Activated T-helper 1 cell treated with anti-CD3 and anti-CD28 coated beads, Interleukin-12 subunit alpha, Interleukin-12 subunit beta, Interleukin-2, Interleukin-4 antibody, amounts not matched to agents 30 ng/mL and 10 ng/mL and 1 ng/mL, durations not matched to agents 14 hours and 24 hours and 36 hours (primary cell): ENCODE data around the gene MAML3. TPM values are rescaled to one million over a fixed set of nuclear protein-coding genes. Genes with fewer than 3 reads are reported as not detected.

ENCODE experiments used
- DNase-seq: peaks from one replicate; pipeline ENCODE4 v3.0.0; 2021; ENCODE audit warnings: low spot score
- H3K27ac Mint-ChIP-seq: one replicate; pipeline ENCODE4 v1.8.0; 2021; ENCODE audit warnings: mild to moderate bottlenecking, mixed read lengths
- H3K27me3 Mint-ChIP-seq: one replicate; pipeline ENCODE4 v1.8.0; 2022; ENCODE audit warnings: mild to moderate bottlenecking, moderate library complexity, mixed read lengths; ENCODE audit not compliant: insufficient read depth
- H3K36me3 Mint-ChIP-seq: one replicate; pipeline ENCODE4 v1.8.0; 2021; ENCODE audit warnings: low read depth, mixed read lengths
- H3K4me1 Mint-ChIP-seq: one replicate; pipeline ENCODE4 v1.8.0; 2021; ENCODE audit warnings: low read depth, mixed read lengths
- H3K4me3 Mint-ChIP-seq: one replicate; pipeline ENCODE4 v1.8.0; 2021; ENCODE audit warnings: mild to moderate bottlenecking, moderate library complexity, mixed read lengths
- H3K9me3 Mint-ChIP-seq: one replicate; pipeline ENCODE4 v1.8.0; 2021; ENCODE audit warnings: mixed read lengths
- intact Hi-C: fragments of 100-400 bp; cut with micrococcal nuclease; formaldehyde crosslinking; loops from one replicate; pipeline ENCODE4 v1.15.1; 2024
- total RNA-seq: library from RNA; stranded (reverse); gene quantifications from 2 replicates; pipeline ENCODE4 v1.2.3, GENCODE V29; 2022

MAML3 gene
- total RNA-seq, 1 donor from 2014 or later, result 0.47 TPM

DNA sequence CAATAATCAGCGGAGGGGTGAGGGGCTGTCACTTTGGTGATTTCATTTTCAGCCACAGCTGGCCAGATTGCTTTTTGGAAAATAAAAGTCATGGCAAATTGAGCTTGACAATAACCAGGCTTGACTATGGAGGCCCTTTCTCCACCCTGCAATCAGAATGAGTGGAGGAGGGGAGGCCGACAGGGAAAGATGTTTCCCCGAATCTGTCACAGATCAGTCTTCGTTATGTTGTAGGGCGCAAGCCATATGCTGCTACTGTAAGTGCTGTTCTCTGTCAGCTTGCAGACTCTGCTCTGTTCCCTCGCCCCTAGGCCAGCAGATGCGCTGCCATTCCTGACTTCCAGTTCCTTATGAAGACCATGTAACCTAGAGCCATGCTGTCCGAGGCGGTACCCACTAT lies 374.3 kb downstream of the MAML3 start:
- DNase-seq, result no peak
- Mint-ChIP-seq H3K4me3 (no peak overlapping the region), H3K27ac (no peak overlapping the region), H3K9me3 (no peaks in the 10 kb centered on the region), H3K27me3 (peaks cover 6% of the 10 kb centered on the region), H3K36me3 (no peaks in the 10 kb centered on the region), H3K4me1 (no peaks in the 10 kb centered on the region)
- intact Hi-C loops, result no loop called here

DNA sequence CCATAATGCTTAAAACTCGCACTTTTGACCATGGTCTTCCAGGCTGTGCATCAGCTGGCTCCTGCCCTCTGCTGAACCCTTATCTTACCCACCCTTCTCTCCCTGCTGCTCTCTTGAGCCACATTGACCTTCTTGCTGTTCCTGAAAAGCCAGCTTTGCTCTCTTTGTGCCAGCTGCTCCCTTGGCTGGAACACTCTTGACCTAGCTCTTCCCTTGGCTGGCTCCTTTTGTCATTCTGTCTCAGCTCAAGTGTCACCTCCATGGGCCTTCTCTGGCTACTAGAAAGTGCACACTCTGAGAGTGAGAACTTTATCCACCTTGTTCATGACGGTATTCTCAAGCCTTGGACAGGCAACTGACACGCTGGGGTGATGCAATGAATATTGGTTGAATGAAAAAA lies 376.2 kb downstream of the MAML3 start:
- Mint-ChIP-seq H3K27me3 (peaks cover 8% of the 10 kb centered on the region), H3K4me3 (no peak overlapping the region), H3K9me3 (no peaks in the 10 kb centered on the region), H3K4me1 (no peaks in the 10 kb centered on the region), H3K36me3 (no peaks in the 10 kb centered on the region), H3K27ac (no peak overlapping the region)
- intact Hi-C loops, result no loop called here
- DNase-seq, result no peak

DNA sequence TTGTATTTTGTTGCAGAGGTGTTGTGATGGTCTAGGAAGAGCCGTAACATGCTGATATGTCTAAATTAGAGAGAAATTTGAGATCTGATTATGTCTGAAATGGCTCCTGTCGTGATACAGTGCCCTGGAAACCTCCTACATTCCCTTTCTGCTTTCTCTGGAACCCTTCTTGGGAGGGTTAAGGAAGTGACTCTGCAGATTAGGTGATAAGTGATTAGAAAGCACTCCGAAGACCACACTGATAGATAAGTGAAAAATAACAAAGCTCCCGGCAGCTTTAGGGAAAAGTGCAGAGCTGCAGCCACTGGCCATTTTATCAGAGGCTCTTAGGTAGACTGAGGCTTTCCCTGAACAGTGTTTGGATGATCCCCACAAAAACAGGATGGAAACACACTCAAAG lies 377.7 kb downstream of the MAML3 start:
- H3K4me3 Mint-ChIP-seq, result no peak overlapping the region
- peaks cover 8% of the 10 kb centered on the region for H3K27me3 Mint-ChIP-seq
- H3K4me1 Mint-ChIP-seq, result no peaks in the 10 kb centered on the region
- H3K9me3 Mint-ChIP-seq, result no peaks in the 10 kb centered on the region
- DNase-seq, result no peak
- H3K36me3 Mint-ChIP-seq, result no peaks in the 10 kb centered on the region
- intact Hi-C loops, result no loop called here
- H3K27ac Mint-ChIP-seq, result no peak overlapping the region

- no peak overlapping the region for H3K27ac Mint-ChIP-seq
- intact Hi-C loops, result no loop called here
- H3K36me3 Mint-ChIP-seq, result no peaks in the 10 kb centered on the region
- H3K4me1 Mint-ChIP-seq, result no peaks in the 10 kb centered on the region
- no peaks in the 10 kb centered on the region for H3K9me3 Mint-ChIP-seq
- DNase-seq, result no peak
- peaks cover 8% of the 10 kb centered on the region for H3K27me3 Mint-ChIP-seq
- H3K4me3 Mint-ChIP-seq, result no peak overlapping the region
Observed at GRCh38 chr4:139774759-139775487, 379.1 kb downstream of the MAML3 start.

- Mint-ChIP-seq H3K4me3 (no peak overlapping the region), H3K9me3 (no peaks in the 10 kb centered on the region), H3K4me1 (no peaks in the 10 kb centered on the region), H3K27ac (no peak overlapping the region), H3K36me3 (no peaks in the 10 kb centered on the region), H3K27me3 (peaks cover 8% of the 10 kb centered on the region)
- DNase-seq, result no peak
- intact Hi-C loops, result no loop called here
Observed at GRCh38 chr4:139773560-139774318, 380.2 kb downstream of the MAML3 start.

DNA sequence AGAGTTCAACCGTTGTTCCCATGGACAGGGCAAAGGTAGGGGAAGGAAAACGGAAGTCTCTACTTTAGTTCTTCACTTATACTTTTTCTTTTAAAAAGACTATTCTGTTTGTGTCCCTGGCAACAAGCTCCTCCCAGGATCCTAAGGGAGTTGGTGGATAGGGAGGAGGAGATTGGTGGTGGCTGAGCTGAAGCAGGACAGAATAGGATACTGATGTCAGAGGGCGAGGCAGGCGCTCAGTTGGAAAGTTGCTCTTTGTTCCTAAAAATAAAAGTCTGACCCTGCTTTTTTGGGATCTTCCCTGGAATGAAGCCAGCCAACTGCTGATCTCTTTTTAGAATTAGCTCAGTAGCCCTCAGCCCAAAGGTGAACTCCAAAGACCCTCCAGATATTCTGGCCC lies 383.6 kb downstream of the MAML3 start:
- Mint-ChIP-seq H3K9me3 (no peaks in the 10 kb centered on the region), H3K27me3 (peaks cover 10% of the 10 kb centered on the region), H3K4me1 (no peaks in the 10 kb centered on the region), H3K4me3 (no peak overlapping the region), H3K36me3 (no peaks in the 10 kb centered on the region), H3K27ac (no peak overlapping the region)
- no peak for DNase-seq
- intact Hi-C loops, result no loop called here

DNA sequence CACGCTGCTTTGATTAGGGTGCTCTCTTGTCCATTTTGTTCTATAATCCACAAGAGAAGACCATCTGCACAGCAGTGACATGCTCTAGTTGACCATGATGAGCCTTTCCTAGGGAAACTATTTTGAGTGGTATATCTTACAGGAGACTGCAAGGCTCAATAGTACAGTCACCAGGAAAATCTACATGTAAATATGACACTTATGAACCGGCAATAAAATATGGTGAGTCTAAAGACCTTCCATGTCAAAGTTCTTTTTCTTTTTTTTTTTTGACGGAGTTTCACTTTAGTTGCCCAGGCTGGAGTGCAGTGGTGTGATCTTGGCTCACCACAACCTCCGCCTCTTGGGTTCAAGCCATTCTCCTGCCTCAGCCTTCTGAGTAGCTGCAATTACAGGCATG lies 384.6 kb downstream of the MAML3 start:
- intact Hi-C loops, result no loop called here
- H3K36me3 Mint-ChIP-seq, result no peaks in the 10 kb centered on the region
- no peak overlapping the region for H3K4me3 Mint-ChIP-seq
- H3K4me1 Mint-ChIP-seq, result no peaks in the 10 kb centered on the region
- H3K27ac Mint-ChIP-seq, result no peak overlapping the region
- DNase-seq, result no peak
- peaks cover 6% of the 10 kb centered on the region for H3K27me3 Mint-ChIP-seq
- H3K9me3 Mint-ChIP-seq, result no peaks in the 10 kb centered on the region

GRCh38 chr4:139768896-139769295 lies 385.1 kb downstream of the MAML3 start:
- Mint-ChIP-seq H3K36me3 (no peaks in the 10 kb centered on the region), H3K27me3 (peaks cover 5% of the 10 kb centered on the region), H3K9me3 (no peaks in the 10 kb centered on the region), H3K27ac (no peak overlapping the region), H3K4me3 (no peak overlapping the region), H3K4me1 (no peaks in the 10 kb centered on the region)
- DNase-seq, result no peak
- intact Hi-C loops, result no loop called here

GRCh38 chr4:139768366-139768765 lies 385.6 kb downstream of the MAML3 start:
- DNase-seq, result no peak
- H3K27ac Mint-ChIP-seq, result no peak overlapping the region
- peaks cover 5% of the 10 kb centered on the region for H3K27me3 Mint-ChIP-seq
- intact Hi-C loops, result no loop called here
- H3K36me3 Mint-ChIP-seq, result no peaks in the 10 kb centered on the region
- no peak overlapping the region for H3K4me3 Mint-ChIP-seq
- no peaks in the 10 kb centered on the region for H3K9me3 Mint-ChIP-seq
- H3K4me1 Mint-ChIP-seq, result no peaks in the 10 kb centered on the region

DNA sequence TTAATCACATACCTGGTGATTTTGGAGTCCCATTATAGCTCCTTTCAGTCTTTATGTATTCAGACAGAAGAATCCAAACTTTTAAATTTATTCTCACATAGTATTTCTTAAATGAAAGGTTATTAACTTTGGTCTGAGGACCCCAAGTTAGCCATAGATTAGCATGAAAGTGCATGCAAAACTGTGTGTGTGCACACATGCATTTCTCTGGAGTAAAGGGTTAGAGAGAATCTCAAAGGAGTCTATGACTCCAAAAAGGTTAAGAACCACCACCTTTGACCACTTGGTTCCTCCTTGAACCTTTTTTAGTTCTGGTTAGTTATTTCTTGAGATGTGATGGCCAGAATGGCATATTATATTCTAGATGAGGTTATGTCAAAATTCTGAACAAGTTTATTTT lies 386.4 kb downstream of the MAML3 start:
- peaks cover 5% of the 10 kb centered on the region for H3K27me3 Mint-ChIP-seq
- intact Hi-C loops, result no loop called here
- no peak overlapping the region for H3K4me3 Mint-ChIP-seq
- no peaks in the 10 kb centered on the region for H3K4me1 Mint-ChIP-seq
- no peak for DNase-seq
- no peaks in the 10 kb centered on the region for H3K36me3 Mint-ChIP-seq
- no peak overlapping the region for H3K27ac Mint-ChIP-seq
- no peaks in the 10 kb centered on the region for H3K9me3 Mint-ChIP-seq

DNA sequence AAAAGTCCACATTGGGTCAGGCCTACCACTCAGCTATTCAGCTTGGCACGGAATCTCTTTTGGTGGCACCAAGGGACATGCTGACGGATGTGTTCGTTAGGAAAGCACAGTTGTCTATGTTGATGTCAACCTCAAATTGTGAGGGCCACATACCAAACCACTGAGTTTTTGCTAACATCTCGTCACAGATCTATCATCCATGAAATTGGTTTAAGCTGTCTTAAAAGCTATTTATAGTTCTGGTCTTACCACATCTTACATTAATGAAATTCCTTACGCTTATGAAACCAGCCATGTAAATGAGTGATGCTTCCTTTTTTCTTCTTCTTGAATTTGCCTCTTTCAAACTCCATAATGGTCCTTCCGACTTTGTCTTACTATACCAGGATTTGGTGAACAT lies 386.8 kb downstream of the MAML3 start:
- no peaks in the 10 kb centered on the region for H3K9me3 Mint-ChIP-seq
- H3K36me3 Mint-ChIP-seq, result no peaks in the 10 kb centered on the region
- H3K4me1 Mint-ChIP-seq, result no peaks in the 10 kb centered on the region
- peaks cover 7% of the 10 kb centered on the region for H3K27me3 Mint-ChIP-seq
- no peak for DNase-seq
- intact Hi-C loops, result no loop called here
- H3K27ac Mint-ChIP-seq, result no peak overlapping the region
- H3K4me3 Mint-ChIP-seq, result no peak overlapping the region

DNA sequence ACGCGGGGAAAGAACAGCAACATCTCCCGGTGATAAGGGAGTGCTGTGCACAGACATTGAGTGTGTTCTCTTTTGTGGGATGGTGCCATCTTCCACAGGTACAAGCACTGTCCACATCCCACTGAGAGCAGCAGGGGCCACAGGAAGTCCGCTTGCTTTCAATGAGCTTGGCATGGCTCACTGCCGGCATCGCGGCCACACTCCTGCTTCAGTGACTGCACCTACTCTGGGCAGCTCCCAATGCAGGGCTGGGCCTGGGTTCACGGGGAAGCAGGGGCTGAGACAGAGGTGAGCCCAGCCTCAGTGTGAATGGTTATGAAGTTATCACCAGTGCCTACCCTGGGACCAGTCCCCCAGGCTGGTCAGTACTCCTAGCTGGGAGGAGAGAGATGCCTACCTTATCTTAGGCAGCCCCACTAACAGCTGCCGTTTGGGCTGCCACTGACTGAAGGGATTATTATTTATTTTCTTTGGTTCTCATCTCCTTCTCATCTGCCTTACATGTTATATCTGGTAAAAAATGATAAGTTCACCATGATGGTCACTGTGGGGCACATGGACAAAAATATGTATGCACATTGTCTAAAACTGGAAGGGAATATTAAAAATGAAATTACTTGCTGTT lies 389.2 kb downstream of the MAML3 start:
- DNase-seq, result no peak
- no peak overlapping the region for H3K27ac Mint-ChIP-seq
- H3K36me3 Mint-ChIP-seq, result no peaks in the 10 kb centered on the region
- peaks cover 11% of the 10 kb centered on the region for H3K27me3 Mint-ChIP-seq
- no peak overlapping the region for H3K4me3 Mint-ChIP-seq
- intact Hi-C loops, result no loop called here
- H3K4me1 Mint-ChIP-seq, result no peaks in the 10 kb centered on the region
- H3K9me3 Mint-ChIP-seq, result no peaks in the 10 kb centered on the region

DNA sequence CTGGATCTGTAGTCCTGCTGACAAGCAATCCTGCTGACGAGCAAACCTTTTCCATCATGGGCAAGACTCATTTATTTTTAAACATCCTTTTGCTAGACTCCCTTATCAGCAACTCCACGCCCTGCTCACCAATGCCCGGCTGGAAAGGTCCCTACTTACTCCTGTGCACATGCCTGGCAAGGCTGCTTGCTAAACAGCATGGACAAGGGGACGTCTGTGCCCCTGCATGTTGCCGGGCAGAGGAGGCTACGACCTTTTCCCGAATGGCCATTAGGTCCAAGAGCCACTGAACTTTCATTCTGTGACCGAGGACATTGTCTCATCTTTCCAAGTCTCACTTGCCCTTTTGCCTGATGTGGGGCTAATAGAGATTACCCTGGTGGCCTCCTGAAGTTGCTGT lies 389.8 kb downstream of the MAML3 start:
- no peaks in the 10 kb centered on the region for H3K9me3 Mint-ChIP-seq
- peaks cover 11% of the 10 kb centered on the region for H3K27me3 Mint-ChIP-seq
- no peak overlapping the region for H3K27ac Mint-ChIP-seq
- no peaks in the 10 kb centered on the region for H3K4me1 Mint-ChIP-seq
- intact Hi-C loops, result no loop called here
- DNase-seq, result no peak
- no peak overlapping the region for H3K4me3 Mint-ChIP-seq
- H3K36me3 Mint-ChIP-seq, result no peaks in the 10 kb centered on the region
